HG02678 (cell line): ENCODE data around the gene BRIP1.

Experiments used
- ATAC-seq: cut with Tn5 transposase; IDR thresholded peaks from one replicate; pipeline ENCODE4 v1.9.1; 2021; ENCODE audit warnings: mild to moderate bottlenecking, moderate library complexity; ENCODE audit not compliant: unreplicated experiment

BRIP1 gene

DNA sequence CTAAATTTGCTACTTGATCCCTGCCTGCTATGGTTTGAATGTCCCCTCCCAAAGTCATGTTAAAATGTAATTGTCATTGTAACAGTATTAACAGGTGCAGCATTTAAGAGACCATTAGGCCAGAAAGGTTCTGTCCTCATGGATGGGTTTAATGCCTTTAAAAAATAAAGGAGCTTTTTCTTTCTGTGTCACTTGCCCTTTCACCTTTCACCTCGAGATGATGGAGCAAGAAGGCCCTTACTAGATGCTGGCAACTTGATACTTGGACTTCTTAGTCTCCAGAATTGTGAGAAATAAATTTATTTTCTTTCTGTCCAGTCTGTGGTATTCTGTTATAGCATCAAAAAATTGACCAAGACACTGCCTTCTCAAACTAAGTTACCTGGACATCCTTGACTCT is 98.5 kb downstream of the BRIP1 start:
- no peak for ATAC-seq

DNA sequence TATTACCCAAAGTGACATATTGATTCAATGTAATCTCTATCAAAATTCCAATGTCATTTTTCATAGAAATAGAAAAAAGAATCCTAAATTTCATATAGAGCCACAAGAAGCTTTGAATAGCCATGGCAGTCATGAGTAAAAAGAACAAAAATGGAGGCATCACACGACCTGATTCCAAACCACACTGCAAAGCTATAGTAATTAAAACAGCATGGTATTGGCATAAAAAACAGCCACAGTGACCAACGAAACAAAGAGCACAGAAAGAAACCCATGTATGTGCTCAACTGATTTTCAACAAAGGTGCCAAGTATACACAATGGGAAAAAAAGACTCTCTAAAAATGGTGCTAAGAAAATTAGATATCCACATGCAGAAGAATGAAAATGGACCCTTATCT is 101.5 kb downstream of the BRIP1 start:
- no peak for ATAC-seq

DNA sequence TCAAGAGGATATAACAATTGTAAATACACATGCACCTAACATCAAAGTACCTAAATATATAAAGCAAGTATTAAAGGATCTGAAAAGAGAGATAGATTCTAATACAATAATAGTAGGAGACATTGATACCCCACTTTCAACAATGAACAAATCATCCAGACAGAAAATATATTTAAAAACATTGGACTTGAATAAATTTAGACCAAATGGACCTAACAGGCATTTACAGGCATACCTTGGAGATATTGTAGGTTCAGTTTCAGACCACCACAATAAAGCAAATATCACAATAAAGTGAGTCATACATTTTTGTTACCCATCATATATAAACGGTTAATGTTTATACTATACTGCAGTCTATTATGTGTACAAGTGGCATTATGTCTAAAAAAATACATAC is 104.0 kb downstream of the BRIP1 start:
- ATAC-seq = no peak

DNA sequence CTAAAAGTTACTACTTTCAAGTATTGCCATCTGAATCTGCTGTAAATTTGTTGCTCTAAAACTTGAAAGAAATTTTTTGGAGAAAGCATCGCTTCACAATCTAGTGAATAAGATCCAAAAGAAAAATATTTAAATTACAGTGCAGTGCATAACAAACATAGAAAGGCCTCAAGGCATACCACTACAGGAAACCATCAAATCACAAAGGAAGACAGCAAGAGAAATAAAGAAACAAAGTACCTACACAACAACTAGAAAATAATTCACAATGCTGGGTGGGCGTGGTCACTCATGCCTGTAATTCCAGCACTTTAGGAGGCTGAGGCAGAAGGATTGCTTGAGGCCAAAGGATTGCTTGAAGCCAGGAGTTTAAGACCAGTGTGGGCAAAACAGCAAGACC is 104.9 kb downstream of the BRIP1 start:
- ATAC-seq = no peak

DNA sequence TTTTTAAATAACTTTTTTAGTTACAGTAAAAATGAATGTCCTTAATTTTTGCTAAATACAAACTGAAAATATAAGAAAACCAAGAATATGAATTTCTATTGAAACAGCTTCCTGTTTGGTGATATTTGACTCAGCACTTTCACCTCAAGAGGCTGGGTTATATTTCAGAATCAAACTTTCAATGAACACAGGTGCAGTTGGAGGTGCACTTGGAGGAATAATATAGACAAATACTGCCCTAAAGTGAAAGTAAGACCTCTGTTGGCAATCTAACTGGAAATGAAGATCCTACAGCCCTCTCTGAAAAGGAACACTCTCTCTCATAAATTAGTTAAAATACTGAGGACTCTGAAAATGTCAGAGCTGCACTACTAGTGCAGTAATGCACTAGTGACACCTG is 106.2 kb downstream of the BRIP1 start:
- peak; percentile 81 for ATAC-seq

DNA sequence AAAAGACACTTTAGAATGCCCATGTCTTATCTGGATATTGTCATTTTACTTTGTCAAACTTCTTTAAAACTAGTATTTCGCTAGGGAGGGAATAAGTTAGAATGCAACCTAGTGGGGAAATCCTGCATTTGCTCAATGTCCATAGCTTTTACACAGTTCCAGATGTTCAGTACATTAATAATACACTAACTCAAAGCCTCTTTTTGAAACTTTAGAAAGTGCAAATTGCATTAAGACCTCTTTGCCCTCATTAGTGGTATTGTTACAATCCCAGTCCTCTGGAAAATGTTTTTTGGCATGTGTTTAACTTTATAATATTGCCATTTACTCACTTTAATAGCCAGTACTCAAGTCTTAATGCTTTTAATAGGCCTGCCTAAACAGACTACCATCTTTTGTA is 106.8 kb downstream of the BRIP1 start:
- ATAC-seq = no peak

DNA sequence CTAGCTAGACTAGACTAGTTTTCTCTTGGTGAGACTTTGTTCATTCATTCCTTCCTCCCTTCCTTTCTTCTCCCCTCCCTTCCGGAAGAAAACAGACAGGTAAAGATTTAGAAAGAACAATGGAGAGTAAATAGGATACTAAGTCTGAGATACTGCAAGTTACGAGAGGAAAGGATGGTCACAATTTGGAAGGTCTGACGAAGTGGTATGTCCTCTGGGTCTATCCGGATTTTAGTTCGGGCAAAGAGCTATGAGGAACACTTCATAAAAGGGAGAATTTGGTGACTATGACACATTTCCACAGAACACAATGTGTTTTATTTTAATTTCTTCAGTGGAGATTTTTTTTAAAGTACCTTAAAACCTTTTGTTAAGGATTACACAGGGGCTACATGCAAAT is 107.7 kb downstream of the BRIP1 start:
- ATAC-seq = no peak

DNA sequence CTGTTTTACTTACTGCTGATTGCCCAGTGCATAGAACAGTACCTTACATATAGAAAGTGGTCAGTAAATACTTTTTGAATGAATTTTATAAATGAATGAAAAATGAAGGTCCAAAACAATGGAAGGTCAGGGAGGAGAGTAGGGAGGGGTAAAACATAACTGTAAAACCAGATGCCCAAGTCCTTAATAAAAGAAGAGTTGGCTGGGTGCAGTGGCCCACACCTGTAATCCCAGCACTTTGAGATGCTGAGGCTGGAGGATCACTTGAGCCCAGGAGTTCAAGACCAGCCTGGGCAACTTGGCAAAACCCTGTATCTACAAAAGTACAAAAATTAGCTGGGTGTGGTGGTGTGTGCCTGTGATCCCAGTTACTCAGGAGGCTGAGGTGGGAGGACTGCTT is 108.2 kb downstream of the BRIP1 start:
- ATAC-seq = no peak

DNA sequence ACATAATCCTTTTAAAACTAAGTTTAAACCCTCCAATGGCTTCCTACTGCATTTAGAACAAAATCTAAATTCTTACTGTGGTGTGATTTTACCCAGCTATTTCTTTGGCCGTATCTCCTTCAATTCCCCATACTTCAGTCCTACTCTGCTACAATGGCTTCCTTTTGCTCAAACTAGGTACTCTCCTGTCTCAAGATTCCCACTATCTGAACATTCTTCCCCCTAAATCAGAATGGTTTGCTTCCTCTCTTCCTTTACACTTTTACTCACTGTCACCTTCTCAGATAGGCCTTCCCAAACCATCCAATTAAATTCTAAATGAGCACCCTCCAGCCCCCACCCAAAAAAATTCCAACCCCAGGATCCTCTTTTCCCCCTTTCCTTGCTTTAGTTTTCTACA is 109.2 kb downstream of the BRIP1 start:
- no peak for ATAC-seq

DNA sequence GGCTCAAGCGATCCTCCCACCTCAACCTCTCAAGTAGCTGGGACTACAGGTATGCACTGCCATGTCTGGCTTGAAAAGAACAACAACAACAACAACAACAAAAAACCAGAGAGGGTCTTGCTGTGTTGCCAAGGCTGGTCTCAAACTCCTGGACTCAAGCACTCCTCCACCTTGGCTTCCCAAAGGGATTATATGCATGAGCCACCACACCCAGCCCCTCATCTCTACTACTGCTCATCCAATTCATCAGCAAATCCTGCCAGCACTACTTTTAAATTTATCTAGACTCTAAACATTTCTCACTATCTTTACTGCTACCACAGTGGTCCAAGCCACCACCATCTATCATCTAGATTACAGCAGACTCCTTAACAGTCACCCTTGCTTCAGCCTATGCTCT is 109.6 kb downstream of the BRIP1 start:
- no peak for ATAC-seq

DNA sequence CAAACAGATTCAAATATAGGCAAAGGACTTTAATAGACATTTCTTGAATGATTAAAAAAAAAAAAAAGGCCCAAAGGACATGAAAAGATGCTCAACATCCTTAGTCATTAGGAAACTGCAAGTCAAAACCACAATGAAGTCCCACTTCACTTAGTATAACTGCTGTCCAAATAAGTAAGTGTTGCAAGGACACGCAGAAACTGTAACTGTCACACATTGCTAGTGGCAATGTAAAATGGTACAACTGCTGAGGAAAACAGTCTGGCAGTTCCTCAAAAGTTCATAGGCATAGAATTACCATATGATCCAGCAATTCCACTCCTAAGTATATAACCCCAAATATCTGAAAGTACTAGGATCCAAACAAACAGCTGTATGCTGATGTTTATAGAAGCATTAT is 112.7 kb downstream of the BRIP1 start:
- peak; percentile 93 for ATAC-seq

DNA sequence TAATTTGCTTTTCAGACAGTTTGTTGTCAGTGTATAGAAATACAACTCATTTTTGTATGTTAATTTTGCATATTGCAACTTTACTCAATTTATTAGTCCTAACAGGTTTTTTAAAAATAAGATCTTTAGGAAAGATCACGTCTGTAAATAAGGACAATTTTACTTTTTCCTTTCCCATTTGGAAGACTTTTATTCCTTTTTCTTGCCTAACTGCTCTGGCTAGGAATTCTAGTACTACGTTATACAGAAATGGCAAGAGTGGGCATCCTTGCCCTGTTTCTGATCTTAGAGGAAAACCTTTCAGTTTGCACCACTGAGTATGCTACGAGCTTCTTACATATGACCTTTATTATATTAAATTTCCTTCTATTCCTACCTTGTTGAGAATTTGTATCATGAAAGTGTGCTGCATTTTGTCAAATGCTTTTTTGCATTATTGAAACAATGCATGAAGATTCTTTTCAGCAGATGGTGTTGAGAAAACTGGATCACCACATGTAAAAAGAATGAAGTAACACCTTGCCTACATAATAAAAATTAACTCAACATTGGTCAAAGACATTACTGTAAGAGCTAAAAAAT is 113.4 kb downstream of the BRIP1 start:
- ATAC-seq = no peak

DNA sequence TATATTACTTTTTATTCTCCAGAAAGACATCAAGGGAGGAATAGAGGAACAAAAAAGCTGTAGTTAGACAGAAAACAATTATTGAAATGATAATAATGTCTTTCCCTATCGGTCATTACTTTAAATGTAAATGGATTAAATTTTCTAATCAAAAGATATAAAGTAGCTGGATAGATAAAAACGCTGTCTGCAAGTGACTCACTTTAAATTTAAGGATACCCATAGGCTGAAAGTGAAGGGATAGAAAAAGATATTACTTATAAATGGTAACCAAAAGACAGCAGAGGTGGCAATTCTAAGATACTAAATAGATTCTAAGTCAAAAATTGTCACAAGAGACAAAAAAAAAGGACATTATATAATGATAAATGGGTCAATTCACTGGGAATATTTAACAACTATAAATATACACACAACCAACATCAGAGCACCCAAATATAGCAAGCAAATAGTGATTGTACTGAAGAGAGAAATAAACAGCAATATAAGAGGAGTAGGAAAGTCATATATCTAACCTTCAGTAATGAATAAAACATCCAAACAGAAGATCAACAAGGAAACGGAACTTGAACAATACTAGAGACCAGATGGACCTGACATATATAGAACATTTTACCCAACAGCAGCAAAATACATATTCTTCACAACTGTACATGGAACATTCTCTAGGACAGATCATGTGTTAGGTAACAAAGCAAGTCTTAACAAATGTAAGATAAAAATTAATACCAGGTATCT is 116.9 kb downstream of the BRIP1 start:
- ATAC-seq = no peak

DNA sequence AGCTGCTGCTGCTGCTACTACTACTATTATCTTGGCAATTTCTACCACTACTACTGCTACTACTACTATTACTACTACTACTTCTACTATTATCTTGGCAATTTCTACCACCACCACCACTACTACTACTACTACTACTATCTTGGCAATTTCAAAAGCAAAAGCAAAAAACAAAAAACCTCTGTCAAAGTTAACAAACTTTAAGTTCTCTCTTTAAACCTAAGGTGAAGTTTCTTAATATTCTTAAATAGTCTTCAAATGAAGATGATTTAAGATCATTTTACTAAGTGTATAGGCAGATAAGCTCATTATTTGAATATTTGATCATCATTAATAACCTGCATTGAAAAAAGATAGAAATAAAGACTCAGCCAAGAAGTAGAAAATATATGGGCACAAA is 118.5 kb downstream of the BRIP1 start:
- no peak for ATAC-seq

DNA sequence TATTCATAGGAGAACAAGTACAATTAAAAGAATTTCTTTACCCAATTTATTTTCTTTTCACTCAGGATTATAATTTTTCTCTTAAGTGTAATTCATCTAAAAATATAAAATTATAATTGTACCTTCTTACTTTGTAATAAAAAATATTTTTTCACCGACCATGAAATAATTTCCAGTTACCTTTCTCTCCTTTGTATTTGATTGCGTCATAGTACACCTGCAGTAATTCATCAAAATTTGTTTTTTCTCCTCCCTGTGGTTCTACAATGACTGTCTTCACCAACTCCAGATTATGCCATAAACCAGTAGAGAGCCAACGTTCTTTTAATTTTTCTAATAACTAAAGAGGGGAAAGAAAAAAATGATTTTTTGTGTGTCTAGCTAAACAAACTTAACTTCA is 119.1 kb downstream of the BRIP1 start:
- no peak for ATAC-seq

DNA sequence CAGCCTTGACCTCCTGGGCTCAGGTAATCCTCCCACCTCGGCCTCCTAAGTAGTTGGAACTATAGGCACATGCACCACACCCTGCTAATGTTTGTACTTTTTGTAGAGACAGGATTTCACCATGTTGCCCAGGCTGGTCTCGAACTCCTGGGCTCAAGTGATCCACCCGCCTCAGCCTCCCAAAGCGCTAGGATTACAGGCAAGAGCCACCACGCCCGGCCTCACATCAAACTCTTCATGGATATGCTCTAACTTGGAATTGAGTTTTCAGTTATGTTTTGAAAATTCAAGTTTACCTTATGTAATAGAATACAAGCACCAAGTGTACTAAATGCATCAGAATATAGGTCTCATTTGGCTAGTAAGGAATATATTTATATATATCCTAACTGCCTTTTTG is 119.6 kb downstream of the BRIP1 start:
- no peak for ATAC-seq

DNA sequence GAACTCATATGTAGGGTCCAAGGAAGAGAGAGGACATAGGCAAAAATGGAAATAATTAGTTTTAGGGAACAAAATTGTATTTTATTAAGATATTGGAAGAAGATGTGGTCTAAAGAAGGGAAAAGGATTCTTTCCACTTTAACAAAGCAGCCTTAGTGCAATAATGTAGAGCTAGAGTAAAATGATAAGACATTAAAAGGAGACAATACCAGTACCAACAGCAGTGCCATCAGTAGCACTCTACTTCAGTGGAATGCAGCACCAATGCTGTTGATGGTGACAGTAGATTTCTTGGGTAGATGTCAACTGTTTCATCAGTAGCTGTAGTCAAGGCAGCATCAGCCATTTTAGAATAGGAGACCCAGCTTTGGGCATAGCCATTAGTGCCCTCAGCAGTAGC is 124.3 kb downstream of the BRIP1 start:
- ATAC-seq = no peak

DNA sequence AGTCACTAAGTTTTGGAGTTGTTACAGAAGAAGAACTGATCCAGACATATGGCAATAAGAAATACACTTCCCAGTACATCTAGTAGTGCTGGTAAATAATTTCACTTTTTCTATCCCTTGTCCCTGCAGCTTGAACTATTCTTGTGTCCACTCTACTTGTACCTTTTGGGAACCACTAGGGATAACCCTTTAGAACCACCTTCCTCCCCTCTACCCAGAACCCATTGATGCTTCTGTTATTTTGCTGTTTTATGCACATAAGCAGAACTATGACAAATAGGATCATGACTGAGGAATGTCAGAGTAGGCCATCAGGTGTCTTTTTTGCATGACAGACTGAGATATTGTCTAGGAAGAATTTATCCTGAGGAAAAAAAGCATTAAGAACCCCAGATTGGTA is 125.1 kb downstream of the BRIP1 start:
- ATAC-seq = no peak

DNA sequence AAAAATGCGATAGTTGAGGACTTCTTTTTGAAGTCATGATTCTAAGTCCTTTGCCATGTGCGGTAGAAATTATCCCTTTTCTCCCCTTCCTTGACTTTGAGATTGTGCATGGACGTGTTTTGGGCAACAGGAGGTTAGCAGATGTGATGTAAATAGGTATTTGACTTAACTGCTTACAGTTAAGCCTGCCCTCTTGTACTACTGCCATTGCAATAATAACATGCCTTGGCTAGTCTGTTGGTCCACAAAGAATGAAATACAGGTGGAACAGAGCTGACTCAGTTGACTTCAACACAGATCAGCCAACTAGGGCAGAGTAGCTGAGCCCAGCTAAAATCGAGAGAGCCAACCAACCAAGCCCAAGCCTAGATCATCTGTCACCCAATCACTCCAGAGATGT is 125.5 kb downstream of the BRIP1 start:
- no peak for ATAC-seq

DNA sequence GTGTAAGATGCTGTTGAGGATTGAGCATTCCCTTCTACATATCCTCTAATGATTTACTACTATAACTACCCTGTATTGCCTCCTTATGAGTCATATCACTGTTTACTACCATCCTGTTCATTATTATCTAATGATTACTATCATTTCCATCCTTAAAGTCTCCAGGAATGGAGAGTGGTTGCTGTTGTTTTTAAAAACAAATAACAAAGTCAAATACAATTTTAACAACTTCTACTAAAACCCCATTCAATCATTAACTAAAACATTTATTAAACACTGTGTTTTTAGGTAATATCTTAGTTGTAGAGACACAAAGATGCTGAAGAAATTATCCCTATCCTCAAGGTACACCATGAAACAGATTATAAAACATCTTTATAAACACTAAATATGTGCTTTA is 126.9 kb downstream of the BRIP1 start:
- ATAC-seq = no peak

DNA sequence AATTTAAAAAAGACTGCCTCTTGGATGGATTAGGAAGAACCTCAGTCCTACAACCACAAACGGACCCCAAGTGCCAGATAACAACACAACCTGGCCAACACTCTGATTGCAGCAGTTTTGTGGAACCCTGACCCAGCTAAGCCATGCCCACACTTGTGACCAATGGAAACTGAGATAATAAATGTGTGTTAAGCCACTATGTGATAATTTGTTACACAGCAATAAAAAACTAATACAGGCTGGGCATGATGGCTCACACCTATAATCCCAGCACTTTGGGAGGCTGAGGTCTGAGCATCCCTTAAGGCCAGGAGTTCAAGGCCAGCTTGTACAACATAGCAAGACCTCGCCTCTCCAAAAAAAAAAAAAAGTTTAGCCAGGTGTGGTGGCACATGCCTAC is 127.5 kb downstream of the BRIP1 start:
- no peak for ATAC-seq

DNA sequence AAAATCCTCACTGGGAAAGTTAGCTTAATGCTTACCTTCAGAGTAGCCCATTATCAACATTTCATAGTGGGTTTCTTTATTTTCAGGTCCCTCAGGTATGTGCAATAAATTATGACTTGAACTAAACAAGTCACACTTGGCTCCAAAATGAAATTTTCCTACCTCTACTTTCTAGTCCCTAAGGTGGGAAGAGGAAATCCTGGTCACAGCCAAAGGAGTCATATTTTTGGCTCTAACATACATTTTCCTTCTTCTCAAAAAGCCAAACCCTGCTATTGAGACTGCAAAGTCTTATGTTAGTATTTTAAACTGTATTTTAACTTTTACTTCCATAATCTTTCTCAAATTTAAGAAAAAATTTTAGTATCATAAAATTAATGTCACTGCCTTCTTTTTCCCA is 128.9 kb downstream of the BRIP1 start:
- no peak for ATAC-seq

DNA sequence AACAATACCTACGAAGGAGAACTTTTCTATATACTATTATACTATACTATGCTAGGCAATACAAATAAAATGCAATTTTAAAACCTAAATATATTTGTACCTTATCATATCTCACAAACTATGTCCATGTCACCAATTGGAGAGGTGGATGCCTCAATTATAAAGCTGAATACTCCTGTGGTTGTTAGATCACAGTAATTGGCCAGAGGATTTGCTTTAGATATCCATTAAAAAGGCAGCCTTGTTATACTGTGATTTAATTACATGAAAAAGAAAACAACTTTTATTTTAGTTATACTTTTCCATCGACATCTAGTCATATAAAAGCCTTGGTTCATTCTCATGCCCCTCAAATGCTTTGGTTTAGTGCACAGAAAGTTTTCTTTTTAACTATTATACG is 129.3 kb downstream of the BRIP1 start:
- no peak for ATAC-seq
